HG02623 (cell line): ENCODE measurements around the gene RAPSN.

Experiments
- ATAC-seq: cut with Tn5 transposase; IDR thresholded peaks from one replicate; pipeline ENCODE4 v1.9.1; 2021; ENCODE audit warnings: moderate library complexity; ENCODE audit not compliant: unreplicated experiment

Gene RAPSN

DNA sequence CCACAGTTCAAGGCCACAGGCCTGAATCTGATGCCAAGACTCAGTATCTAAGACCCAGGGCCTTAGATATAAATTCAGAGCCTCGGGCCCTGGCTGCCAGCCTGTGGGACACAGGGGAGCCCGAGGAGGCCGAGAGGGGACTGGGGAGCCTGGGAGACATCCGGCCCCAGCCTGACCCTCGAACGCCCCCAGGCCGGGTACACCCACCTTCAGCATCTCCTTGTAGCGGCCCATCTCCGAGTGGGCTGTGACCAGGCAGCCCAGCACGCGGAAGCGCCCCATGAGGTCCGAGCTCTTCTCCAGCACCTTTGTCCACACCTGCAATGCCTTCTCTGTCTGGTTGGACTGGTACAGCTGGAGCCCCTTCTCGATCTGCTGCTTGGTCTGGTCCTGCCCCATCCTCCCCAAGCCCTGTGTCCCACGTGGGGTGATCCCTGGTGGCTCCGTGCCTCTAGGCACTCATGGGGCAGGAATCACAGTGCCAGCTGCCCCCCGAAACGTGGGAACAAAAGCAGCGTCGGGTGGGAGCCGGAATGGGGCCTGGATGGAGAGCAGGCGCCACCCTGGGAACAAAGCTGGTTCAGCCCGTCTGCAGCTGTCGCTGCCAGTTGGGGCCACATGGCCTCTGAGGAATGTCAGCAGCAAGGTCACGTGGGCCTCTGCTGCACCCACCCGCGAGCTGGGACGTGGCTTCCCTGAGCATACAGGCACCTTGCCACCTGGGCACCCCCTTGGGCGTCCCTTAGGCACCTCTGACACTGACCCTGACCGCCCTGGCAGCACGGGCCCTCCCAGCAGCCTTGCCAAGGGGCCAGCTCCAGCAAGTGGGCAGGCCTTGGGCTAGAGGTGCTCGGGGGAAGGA is at the start of gene RAPSN:
RAPSN (minus strand) TSS at position 571 of the 862 bp plus-strand sequence; CDS start at position 399, 172 bp downstream.
- ATAC-seq, result no peak

DNA sequence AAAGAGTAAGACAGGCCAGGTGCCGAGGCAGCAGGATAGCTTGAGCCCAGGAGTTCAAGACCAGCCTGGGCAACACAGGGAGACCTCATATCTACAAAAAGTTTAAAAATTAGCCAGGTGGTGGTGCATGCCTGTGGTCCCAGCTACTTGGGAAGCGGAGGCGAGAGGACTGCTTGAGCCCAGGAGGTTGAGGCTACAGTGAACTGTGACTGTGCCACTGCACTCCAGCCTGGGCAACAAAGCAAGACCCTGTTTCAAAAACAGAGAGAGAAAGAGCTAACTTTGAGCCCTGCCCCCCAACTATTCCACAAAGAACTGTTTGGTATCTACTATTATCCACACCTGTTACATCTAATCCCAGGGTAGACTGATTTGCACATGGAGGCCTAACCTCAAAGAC is 49.2 kb upstream of the RAPSN start:
- no peak for ATAC-seq

DNA sequence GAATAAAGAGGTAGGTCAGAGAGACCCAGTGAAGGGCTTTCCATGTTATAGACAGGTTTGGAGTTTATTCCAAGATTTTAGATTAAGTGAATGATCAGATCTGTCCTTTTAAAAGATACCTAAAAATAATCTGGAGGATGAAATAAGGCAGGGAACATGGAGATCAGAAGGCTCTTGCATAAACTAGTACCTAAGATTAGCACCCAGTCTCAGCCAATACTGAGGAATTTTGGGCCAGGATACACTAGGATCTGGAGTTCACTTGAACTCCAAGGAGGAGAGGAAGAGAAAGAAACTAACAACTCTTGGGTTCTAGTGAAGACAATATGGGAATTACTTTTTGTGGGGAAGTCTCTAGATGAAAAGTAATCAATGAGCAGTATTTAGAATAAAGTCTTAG is 47.9 kb upstream of the RAPSN start:
- ATAC-seq, result no peak

DNA sequence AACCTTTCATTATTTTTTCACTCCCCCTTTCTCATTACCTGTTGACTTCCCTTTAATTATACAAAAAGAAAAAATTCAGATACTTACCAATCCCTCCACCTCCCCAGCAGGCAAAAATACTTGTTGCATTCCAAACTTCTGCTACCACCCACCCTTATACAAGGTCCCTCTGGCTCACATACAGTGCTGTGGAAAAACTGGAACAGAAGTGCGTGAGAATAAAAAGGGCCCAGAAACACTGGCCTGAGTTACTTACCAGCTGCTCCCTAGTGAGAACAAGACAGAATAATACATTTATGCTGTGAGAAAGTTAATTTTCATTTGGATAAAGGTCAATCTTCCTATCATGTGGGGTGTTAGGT is 46.9 kb upstream of the RAPSN start:
- no peak for ATAC-seq

DNA sequence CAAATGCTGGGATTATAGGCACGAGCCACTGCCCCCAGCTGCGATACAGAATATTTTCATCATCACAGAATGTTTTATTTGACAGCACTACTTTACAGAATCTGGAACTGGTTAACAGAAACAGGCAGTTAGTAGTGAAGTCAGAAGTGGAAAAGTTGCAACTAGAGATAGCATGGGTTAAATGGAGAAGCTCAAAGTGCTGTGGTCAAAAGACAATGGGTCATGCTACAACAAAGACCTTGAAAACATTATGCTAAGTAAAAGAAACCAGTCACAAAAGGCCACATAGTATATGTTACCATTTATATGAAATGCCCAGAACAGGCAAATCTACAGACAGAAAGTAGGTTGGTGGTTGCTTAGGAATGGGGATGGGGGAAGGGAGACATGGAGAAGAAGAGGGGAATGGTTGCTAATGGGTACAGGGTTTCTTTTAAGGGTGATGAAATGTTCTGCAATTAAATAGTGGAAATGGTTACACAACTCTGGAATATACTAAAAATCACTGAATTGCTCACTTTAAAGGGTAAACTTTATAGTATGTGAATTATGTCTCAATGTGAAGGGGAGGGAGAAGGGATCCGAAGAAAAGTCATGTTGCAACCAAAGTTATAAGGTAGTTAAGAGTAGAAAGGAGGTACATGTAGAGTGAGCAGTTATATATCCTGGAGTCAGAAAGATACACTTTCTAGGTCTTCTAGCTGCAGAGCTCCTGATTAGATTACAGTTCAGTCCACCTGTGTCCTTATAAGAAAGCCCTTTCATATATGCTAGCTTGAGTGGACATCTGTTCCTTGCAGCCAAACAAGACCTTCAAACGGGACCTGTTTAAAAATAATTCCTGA is 46.3 kb upstream of the RAPSN start:
- no peak for ATAC-seq

DNA sequence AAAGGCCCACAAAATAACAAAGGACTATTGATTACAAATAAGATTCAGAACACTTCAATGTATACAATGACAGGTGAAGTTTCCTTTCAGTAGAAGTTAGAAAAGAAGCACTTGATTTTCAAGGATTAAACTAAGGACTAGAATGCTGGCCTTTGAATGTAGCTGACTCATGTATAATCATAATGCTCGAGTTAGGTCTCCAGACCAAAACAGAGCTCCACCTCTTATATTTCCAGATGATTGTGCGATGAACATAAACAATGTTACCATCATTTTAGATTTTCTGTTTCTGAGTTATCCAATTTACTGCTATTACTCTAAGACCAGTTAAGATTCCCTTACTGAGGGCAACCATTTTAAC is 40.4 kb upstream of the RAPSN start:
- no peak for ATAC-seq

DNA sequence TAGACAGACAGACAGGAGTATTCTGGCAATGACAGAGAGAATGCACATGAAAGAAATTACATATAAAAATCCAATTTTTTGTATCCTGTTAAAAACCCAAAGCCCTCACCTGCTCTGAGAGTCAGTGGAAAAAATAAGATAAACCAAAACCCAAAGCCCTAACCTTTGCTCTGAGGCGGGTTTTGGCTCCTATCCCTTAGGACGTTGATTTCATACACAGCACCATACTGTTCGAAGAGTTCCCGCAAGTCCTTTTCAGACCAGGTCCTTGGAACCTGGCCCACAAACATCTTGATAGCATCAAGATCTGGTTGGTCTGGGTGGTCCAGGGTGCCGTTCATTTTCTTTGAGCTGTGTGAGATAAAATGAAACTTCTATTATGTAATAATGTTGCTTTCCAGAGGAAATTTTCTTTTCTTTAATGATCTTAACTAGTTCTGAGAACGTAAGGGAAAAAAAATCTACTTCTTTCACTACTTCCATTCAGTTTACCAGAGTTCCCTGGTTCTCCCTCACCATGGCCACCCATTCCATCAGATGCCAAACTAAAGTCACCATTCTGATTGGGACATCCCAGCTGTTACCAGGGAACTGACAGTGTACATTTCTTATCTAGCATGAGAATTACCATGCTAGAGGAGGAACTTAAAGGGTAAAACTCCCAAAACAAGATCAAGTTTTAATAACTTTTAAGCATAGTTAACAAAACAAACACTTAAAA is 39.9 kb upstream of the RAPSN start:
- ATAC-seq, result no peak

DNA sequence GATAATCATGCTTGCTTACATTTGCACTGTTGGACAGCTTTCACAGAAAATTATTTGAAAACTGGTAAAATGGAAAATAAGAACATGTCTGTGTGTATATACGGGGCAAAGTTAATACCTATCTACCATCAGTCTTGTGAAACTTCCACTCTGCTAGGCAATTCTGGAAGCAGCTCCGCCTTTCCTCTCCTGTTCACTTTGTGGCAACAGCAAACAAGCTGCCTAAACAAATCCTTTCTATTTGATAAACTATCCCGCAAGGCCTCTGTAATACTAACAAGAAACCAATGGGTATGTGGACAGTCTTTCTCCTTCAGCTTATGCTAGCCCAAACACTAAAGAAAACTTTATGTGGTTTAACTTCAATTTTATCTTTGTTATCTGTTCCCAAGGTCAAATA is 39.2 kb upstream of the RAPSN start:
- ATAC-seq, result no peak

DNA sequence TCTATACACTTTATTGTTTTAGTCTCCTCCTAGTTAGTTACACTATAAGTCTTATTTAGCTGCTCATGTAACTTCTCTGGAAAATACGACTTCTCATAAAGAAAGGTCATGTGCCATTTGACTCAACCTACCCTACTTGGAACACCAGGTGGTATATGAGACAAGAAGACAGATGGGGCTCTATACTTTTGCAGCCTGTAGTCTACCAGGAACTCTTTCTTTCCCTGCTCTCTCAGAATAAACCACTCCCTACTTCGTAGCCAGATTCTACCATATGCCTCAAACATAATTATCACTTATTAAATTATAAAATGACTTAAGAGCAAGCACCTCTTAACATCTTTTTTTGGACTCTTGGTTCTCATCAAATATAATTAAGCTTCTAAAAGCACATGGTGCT is 38.5 kb upstream of the RAPSN start:
- ATAC-seq, result no peak

DNA sequence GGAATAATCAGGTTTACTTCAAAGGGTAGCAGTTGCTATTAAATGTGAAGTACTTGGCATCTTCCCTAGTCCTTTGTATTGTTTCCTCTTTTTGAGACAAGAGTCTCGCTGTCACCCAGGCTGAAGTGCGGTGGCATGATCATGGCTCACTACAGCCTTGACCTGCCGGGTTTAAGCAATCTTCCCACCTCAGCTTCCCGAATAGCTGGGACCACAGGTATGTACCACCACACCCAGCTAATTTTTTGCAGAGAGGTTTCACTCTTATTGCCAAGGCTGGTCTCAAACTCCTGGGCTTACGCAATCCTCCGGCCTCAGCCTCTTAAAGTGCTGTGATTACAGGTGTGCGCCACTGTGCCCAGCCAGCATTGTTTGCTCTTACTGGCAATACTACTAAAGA is 36.2 kb upstream of the RAPSN start:
- no peak for ATAC-seq

DNA sequence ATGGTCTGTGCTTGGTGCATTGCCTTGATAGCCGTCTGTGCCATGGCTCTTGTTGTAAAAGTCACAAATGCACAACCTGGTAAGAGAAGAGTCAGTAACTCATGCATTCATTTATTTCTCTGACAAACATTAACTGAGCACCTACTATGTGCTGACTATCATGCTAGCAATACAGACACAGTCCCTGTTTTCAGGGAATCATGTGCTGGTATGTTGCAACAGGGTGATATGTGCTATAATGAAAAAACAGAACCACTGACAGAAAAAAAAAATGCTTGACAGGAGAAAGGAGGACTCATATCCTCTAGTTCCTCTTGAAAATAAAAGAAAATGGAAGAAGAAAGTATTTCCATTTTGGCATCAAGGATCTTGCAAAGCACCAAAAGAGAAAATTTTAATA is 34.5 kb upstream of the RAPSN start:
- no peak for ATAC-seq

DNA sequence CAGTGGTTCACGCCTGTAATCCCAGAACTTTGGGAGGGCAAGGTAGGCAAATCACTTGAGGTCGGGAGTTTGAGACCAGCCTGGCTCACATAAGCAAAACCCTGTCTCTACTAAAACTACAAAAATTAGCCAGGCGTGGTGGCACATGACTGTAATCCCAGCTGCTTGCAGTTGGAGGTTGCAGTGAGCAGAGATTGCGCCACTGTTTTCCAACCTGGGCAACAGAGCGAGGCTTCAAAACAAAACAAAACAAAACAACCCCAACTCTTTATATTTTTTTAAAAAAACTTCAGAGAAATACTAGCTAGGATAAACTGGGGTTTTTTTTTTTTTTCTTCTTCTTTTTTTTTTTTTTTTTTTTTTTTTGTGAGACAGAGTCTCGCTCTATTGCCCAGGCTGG is 31.8 kb upstream of the RAPSN start:
- no peak for ATAC-seq

DNA sequence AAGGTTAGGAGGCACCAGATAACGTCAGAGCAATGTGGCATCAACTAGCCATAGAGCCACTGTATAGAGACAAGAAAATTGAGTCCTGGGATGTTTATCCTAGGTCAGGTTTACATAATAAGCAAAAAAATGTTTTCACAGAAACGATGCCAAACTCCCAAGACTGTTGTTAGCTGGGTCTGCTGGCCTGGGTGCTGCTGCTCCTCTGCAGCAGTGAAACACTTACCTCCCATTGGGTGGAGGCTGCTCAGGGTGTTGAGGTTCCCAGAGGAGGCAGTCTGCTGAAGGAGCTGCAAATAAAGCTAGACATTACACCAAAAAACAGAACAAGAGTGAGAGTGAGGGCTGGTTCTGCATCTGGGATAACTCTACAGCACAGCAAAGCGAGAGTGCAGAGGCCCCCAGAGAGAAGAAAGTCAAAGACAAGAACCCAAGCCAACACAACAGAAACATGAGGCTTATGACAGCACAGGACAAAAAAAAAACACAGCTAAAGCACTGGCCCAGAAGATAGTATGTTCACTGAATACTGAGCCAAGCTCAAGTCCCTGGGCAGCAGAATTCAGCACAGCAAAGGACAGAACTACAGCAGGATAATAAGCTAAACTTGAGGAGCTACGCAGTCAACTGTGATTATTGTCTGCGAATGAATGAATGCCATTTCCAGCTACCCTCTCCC is 29.9 kb upstream of the RAPSN start:
- ATAC-seq, result no peak

DNA sequence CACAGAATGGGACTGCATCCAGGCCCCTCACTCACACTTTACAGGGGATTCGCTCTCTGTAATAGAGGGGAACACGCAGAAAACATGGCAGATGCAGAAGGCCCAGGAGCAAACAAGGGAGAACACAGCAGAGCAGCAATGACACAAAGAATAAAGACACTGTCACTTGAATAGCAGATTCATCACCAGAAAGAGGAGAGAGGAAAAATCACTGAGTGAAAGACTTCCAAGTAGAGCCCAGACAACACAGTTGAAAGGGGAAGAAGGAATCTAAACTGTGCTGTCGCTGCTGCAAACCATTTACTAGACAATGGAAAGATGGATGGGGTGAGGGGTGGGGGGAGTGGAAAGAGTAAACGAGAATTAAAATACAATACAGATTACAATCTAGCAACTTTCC is 28.8 kb upstream of the RAPSN start:
- ATAC-seq, result no peak

DNA sequence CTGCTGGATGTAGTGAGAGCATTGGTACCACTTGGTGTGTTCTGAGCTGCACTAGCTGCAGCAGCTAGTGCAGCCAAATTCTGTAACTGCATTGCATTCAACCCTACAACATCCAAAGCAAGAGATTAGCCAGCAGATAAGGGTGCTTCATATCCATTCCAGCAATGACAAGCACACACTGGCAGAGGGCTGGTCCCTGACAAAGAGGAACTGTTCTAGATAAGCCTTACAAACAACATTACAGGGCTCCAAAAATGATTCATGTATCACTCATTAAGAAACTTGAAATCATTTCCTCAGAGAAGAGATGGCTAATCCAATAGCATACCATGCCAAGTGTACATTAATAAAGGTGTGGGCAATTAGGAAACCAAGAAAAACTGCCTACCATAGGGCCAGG is 28.4 kb upstream of the RAPSN start:
- no peak for ATAC-seq

DNA sequence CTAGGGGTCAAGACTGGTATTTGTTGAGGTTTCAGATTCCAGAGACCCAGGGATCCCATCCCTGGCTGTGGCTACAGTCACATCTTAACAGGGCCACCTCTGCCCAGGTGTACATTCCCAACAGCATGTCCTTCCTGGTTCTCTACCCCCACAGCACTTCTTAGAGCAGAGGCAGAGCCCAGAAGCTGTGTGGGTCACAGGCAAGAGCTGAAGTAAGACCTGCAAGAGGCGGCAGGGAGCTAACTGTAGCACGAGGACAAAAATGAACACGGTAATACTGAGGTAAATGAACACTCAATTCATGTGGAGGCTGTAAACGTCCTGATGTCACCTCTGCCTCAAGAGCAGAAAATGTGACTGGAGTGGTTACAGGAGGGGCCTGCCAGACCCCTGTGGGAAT is 21.7 kb upstream of the RAPSN start:
- no peak for ATAC-seq

DNA sequence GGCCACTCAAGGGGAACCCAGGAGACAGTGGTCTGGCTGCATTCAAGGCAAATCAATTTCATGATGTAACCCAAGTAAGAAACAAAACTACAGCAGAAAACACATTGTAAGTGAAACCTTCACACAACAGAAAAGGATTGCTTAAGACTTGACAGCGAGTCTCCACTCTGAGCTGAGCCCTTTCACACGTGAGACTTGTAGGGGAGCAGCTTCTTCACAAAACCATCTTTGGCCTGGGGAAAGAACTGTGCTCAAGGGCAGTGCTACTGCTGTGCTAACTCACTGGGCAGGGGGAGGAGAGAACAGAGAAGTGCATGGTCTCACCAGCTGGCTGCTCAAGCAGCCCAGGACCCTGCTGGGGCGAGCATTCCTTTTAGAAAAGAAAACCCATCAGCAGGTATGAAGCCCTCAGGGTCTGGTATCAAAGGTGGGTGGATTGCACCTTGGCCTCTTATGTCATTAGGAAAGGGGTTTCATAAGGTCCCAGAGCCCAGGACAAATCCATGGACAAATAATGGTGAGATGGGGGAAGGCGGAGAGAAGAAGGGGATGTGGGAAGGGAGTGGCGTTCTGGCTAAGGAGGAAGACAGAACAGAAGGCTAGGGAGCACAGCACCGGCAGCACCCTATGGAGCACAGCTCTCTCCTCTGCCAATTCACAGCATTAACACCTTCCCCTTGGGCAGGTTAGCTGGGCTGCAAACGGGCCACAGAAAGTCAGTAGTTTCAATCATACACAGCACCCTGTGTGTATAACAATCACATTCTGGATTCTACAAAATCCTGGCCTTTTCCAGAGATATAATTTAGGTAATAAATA is 20.6 kb upstream of the RAPSN start:
- ATAC-seq, result no peak

DNA sequence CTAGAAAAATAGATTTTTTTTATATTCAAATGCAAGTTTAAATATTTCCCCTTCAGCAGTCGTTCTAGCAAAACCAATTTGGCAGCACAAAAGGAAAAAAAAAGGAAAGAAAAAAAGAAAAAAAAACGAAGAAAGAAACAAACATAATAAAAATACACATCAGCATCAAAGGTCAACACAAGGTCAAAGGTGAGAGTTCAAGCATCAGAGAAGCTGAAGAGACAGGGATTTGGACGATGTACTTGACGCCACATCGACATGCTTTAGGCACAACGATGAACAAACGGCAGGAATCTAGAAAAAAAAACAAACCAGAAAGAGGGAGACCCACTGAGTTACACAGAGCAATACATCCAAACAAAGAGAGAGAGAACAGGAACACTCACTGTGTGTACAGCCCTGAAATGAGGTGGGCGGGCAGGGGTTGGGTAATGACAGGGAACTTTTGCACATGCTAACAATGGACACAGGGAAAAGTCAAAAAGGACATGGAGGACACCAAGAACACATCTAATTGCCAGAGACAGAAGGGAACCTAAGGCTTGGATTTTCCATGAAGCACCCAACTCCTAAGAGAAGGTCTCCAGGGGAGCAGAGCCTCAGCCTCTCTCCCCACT is 19.8 kb upstream of the RAPSN start:
- ATAC-seq, result no peak

DNA sequence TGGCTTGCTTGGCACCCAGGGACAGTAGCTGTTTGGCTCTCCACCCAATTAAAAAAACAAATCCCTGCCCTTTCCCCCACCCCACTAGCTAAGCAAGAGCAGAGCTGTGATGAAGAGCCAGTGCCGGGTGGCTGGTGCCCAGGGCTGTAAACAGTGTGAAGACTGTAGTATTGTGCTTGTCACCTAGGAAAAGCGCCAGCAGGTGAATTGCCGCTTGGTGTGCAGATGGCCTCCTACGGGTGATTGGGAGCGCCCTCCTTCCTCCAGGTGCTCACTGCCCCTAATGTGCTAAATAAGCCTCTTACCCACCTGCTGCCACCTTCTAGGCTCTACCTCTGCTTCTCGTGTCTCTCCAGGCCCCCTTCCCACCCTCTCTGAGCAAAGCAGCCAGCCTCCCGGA is 18.4 kb upstream of the RAPSN start:
- ATAC-seq, result no peak

DNA sequence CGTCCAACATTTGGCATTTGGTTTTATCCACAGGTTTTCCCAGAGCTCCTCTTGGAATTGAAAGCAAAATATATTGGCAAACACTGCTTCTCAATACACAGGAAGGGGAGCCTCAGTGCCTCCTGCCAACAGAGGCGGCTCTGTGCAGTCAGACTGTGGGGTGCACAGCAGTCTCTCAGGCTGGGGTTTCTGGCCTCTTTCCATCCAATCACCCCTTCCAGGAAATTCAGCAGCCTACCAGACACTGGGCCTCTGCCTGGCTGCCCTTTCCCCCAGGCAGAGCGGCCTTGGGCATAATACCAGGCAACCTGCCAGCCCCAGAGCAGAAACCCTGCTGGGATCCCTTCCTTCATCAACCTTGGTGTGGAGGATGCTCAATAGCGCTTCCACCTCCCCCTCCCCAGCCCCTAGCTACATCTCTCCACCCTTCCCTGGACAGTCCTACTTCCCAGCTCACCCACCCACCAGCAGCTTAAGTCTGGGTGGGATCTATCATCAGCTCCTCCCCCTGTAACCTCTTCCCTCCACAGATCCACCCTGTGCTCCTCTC is 17.8 kb upstream of the RAPSN start:
- ATAC-seq, result no peak
